Measurements from ENCODE around the gene ESRRA.

GRCh38 chr11:64360448-64360921 lies 55.2 kb downstream of the ESRRA start:
- TF ChIP-seq ZNF274 (IDR thresholded peaks at IDR 0.05; ENCODE audit: borderline replicate concordance, low read depth, low read length) = no peak
- no peak for TF ChIP-seq SNIP1 (IDR thresholded peaks at IDR 0.05; ENCODE audit: low read depth)
- TF ChIP-seq TRIM24 (IDR thresholded peaks at IDR 0.05) = no peak
- no peak for TF ChIP-seq TARDBP (IDR thresholded peaks at IDR 0.05)
- TF ChIP-seq POLR2A (conservative IDR thresholded peaks at IDR 0.05) = no peak
- TF ChIP-seq, protein P1, sequence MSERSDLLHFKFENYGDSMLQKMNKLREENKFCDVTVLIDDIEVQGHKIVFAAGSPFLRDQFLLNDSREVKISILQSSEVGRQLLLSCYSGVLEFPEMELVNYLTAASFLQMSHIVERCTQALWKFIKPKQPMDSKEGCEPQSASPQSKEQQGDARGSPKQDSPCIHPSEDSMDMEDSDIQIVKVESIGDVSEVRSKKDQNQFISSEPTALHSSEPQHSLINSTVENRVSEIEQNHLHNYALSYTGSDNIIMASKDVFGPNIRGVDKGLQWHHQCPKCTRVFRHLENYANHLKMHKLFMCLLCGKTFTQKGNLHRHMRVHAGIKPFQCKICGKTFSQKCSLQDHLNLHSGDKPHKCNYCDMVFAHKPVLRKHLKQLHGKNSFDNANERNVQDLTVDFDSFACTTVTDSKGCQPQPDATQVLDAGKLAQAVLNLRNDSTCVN (CRISPR knock-in tag; IDR thresholded peaks at IDR 0.05) = no peak
- no peak for TF ChIP-seq FOXM1 (IDR thresholded peaks at IDR 0.05; ENCODE audit: low read depth)
- no peak for TF ChIP-seq FOXM1 (CRISPR knock-in tag; IDR thresholded peaks at IDR 0.05; ENCODE audit: low read depth)
- TF ChIP-seq ZNF347 (CRISPR knock-in tag; IDR thresholded peaks at IDR 0.05; ENCODE audit: low read depth) = no peak
- no peak for TF ChIP-seq ZBTB8A (IDR thresholded peaks at IDR 0.05; ENCODE audit: partially characterized antibody)
- no peak for TF ChIP-seq KHSRP (IDR thresholded peaks at IDR 0.05)
